ENCODE results near the gene PHF20.
"Not testable (repeated sequence)": the region's sequence is repeated elsewhere in the genome, so short reads cannot be mapped to it uniquely, and the experiment has no call there.

Gene PHF20

DNA sequence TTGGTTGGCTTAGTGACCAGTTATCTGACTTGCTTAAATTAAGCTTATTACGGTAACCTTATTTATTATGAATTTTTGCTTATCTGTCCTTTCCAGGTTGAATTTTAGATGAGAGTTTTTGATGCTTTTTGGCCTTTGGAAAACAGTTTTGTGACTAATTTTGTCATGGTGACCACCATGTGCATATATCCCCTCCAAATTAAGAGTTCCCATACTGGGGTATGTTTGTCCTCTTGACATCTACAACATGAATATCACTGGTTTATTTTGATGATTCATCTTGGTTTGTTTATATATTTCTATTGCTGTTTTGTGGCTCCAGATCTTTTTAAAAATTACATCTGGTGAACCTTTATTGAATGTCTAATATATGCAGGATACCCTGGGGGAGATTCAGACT, 61.4 kb downstream of the PHF20 start:
- no peak overlapping the region for H3K4me3 ChIP-seq (ENCODE audit: low read depth, low read length)

- H3K4me3 ChIP-seq (ENCODE audit: low read depth, low read length), result no peak overlapping the region
Observed at GRCh38 chr20:35837577-35838195, 65.9 kb downstream of the PHF20 start.

- no peak overlapping the region for H3K4me3 ChIP-seq (ENCODE audit: low read depth, low read length)
Observed at GRCh38 chr20:35838205-35838604, 66.4 kb downstream of the PHF20 start.

DNA sequence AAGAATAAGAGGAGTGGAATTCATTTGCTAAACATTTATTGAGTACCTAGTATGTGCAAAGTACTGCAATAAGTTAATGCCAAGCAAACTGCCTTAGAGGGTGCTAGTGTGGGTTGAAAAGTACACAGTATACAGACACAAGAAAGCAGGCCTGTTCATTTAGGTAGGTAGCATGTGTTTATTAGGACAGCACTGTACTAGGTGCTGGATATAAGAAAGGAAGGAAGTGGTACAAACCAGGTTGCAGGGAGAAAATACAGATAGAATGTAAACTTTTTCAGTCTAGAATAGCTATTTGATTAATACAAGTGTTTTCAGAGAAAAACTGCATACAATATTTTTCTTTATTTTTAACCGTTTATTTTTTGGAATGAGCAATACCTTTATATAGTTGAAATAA, 68.1 kb downstream of the PHF20 start:
- no peak overlapping the region for H3K4me3 ChIP-seq (ENCODE audit: low read depth, low read length)

DNA sequence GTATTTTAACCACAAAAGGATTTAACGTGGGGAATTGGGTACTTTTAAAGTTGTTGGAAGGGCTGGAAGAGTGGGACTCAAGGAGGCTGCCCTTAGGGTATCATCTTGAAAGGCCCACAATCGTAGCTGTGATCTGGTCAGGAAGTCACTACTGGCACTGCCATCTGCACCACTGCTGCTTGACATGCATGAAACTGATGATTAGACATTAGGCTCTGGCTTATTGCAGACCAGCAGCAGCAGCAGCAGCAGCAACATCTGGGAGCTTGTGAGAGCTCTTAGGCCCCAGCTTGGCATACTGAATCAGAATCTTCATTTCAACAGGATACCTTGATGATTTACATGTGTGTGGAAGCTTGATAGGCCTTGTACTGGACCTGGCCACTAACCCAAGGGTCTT, 68.6 kb downstream of the PHF20 start:
- no peak overlapping the region for H3K4me3 ChIP-seq (ENCODE audit: low read depth, low read length)

GRCh38 chr20:35842361-35842760, 70.5 kb downstream of the PHF20 start:
- no peak overlapping the region for H3K4me3 ChIP-seq (ENCODE audit: low read depth, low read length)

GRCh38 chr20:35843894-35844293, 72.1 kb downstream of the PHF20 start:
- not testable (repeated sequence) for H3K4me3 ChIP-seq (ENCODE audit: low read depth, low read length)

DNA sequence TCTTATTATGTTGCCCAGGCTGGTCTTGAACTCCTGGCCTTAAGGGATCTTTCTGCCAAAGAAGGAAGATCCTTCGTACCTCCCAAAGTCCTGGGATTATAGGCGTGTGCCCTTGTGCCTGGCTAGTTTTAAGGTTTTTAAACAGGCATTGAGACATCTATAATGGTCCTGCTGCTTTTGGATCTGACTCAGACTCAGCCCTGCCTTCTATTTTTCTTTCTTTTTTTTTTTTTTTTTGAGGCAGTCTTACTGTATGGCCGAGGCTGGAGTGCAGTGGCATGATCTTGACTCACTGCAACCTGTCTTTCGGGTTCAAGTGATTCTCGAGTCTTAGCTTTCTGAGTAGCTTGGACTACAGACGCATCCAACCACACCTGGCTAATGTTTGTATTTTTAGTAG, 73.7 kb downstream of the PHF20 start:
- H3K4me3 ChIP-seq (ENCODE audit: low read depth, low read length), result no peak overlapping the region

GRCh38 chr20:35849706-35850105, 77.9 kb downstream of the PHF20 start:
- no peak overlapping the region for H3K4me3 ChIP-seq (ENCODE audit: low read depth, low read length)

DNA sequence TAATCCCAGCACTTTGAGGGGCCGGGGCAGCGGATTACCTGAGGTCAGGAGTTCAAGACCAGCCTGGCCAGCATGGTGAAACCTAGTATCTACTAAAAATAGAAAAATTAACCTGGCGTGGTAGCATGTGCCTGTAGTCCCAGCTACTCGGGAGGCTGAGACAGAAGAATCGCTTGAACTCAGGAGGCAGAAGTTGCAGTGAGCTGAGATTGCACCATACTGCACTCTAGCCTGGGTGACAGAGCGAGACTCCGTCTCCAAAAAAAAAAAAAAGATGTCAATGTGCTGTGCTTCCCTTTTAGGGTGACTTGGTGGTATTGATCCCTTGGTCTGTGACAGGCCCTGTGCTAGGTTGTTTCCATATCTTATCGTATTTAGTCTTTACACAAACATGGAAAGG, 79.8 kb downstream of the PHF20 start:
- not testable (repeated sequence) for H3K4me3 ChIP-seq (ENCODE audit: low read depth, low read length)

DNA sequence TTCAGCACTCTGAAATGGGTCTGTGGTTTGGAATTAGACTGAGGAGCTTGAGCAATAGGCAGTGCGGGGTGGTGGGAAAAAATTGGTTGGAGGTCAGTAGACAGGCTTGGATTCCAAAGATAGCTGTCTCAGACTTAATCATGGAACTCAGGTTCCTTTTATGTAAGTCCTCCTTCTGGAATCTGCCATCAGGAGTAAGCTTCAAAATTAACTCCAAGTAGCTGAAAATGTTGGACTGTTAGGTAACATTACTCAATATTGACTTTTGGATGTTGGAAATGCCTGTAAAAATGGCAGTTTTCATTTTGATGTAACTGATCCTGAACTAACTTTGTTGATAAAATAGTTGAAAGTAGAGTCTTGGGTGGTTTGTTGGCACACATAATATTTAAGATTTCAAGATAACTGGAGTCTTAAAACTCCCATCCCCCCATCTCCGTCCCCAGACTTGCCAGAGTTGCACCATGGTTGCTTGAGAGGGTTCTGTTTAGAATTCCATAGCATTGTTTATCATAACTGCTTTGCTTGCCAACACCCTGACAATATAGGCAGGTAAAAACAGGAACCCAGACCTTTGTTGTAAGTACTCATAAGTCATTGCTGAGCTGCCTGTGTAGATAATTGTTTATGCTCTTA, 83.0 kb downstream of the PHF20 start:
- no peak overlapping the region for H3K4me3 ChIP-seq (ENCODE audit: low read depth, low read length)

- H3K4me3 ChIP-seq (ENCODE audit: low read depth, low read length), result not testable (repeated sequence)
Observed at GRCh38 chr20:35855641-35856040, 83.8 kb downstream of the PHF20 start.

DNA sequence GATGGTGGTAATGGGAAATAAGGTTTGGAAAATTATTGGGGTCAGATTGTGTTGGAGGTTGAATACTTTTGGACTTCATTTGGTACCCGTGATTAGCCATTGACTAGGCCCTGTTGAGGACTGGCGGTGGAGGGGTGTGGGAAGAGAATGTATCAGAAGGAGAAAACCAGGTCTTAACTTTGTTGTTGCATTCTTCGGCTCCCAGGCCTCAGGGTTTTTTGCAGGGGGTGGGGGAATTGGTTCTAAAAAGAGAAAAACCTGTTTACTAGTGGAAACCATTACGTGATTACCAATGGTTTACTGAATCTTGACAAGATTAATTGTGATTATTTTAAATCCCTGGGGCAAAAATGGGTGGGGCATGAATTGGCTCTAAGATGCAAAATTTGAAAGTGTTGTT, 85.1 kb downstream of the PHF20 start:
- H3K4me3 ChIP-seq (ENCODE audit: low read depth, low read length), result no peak overlapping the region

GRCh38 chr20:35866418-35867202, 94.8 kb downstream of the PHF20 start:
- no peak overlapping the region for H3K4me3 ChIP-seq (ENCODE audit: low read depth, low read length)

DNA sequence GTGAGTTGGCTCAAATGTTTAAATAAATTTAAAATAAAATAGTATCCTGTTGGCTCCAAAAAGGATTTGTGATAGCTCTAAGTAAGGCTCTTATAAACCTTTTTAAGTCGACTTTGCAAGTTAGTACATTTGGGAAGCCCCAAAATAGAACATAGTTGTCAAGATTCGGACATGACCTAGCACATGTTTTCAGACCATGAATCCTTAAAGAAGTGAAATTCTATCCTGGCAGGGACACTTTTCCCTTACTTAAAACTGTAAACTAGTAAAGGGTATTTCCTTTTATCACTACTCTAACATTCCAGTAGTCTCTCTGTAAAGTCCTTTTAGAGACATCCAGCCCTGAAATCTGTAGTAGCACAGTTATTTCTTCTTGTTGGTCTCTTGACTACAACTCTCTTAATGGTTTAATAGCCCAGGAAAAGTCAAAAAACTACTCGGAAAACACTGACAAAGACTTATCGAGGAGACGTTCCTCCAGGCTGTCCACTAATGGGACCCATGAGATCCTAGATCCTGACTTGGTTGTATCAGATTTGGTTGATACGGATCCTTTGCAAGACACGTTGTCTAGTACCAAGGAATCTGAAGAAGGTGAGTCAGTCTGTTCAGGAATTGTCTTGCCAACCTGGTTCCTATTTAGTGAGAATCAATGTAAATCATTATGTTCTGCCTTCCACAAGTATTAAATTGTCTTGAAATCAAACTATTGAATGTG, 98.9 kb downstream of the PHF20 start:
- H3K4me3 ChIP-seq (ENCODE audit: low read depth, low read length), result no peak overlapping the region

DNA sequence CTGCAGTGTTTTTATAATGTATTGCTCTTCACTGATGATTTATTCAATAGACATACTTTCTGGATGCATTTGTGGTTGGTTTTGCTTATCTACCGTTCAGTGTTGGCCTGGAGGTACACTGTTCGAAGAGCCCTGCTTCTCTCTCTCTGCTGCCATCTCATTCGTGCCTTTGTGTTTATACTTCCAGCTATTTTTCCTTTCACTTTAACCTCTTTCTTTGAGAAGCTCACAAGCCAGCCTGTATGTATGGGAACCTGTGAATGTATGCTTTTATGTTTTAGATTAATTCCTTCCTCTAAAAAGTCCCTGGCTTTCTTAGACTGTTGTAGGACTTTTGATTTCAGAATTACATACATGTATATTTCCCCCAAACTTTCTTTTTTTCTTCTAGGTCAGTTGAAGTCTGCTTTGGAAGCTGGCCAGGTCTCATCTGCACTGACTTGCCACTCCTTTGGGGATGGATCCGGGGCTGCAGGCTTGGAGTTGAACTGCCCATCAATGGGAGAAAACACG, 99.5 kb downstream of the PHF20 start:
- H3K4me3 ChIP-seq (ENCODE audit: low read depth, low read length), result no peak overlapping the region

- no peak overlapping the region for H3K4me3 ChIP-seq (ENCODE audit: low read depth, low read length)
Observed at GRCh38 chr20:35876033-35876320, 104.2 kb downstream of the PHF20 start.

DNA sequence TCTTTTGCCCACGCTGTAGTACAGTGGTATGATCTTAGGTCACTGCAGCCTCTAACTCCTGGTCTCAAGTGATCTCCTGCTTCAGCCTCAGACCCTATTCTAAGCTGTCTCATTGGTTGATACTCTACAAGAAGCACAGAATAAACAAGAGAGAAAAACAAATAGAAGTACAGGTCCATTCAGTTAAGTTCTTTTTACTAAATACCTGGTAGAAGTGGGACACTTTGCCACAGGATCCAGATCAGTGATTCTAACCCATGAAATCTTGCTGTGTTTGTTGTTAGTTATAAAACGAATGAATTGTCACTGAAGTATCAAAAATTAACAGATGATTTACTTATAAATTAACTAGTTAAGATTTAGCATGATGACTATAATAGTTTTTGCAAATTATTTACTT, 105.8 kb downstream of the PHF20 start:
- H3K4me3 ChIP-seq (ENCODE audit: low read depth, low read length), result no peak overlapping the region

GRCh38 chr20:35878113-35878625, 106.4 kb downstream of the PHF20 start:
- no peak overlapping the region for H3K4me3 ChIP-seq (ENCODE audit: low read depth, low read length)

DNA sequence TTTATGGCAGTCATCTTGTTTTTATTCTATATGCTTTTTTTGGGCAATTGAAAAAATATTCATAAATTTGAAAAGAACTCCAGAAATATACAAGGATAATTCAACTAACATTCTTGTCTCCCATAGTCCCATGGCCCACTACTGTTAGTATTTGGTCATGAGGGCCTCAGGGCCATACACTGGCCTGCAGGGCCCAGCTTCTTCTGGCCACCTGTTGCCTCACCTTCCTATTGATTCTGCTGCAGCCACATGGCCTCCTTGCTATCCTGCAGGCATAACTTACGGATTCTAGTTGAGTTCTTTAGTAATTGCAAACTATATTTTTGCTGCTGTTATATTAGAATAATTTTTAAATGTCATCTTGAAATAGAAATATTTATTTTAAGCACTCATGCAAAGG, 109.9 kb downstream of the PHF20 start:
- H3K4me3 ChIP-seq (ENCODE audit: low read depth, low read length), result no peak overlapping the region

DNA sequence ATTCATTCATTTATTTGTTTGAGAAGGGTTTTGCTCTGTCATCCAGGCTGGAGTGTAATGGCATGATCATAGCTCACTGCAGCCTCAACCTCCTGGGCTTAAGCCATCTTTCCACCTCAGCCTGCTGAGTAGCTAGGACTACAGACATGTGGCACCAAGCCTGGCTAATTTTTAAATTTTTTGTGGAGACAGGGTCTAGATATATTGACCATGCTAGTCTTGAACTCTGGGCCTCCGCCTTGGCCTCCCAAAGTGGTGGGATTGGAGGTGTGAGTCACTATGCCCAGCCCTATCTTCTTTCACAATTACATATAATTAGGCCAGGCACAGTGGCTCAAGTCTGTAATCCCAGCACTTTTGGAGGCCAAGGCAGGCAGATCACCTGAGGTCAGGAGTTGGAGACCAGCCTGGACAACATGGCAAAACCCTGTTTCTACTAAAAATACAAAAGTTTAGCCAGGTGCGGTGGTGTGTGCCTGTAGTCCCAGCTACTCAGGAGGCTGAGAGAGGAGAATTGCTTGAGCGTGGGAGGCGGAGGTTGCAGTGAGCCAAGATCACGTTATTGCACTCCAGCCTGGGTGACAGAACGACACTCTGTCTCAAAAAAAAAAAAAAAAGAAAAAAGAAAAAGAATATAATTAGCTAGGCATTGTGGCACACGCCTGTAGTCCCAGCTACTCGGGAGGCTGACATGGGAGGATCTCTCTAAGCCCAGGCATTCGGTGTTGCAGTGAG, 110.8 kb downstream of the PHF20 start:
- not testable (repeated sequence) for H3K4me3 ChIP-seq (ENCODE audit: low read depth, low read length)
